Left ventricle myocardium inferior (tissue), 1 donor: ENCODE measurements around the gene FRMD7. TPM values are rescaled to one million over a fixed set of nuclear protein-coding genes. Genes with fewer than 3 reads are reported as not detected.

ENCODE experiments used
- DNase-seq: peaks from one replicate; pipeline ENCODE4 v3.0.0-alpha.2; 2020
- H3K27ac ChIP-seq: fragments of 200-600 bp; replicated peaks from 2 replicates; pipeline ENCODE4 v1.8.0; 2021
- H3K27me3 ChIP-seq: fragments of 200-600 bp; 2 replicates; pipeline ENCODE4 v1.8.0; 2021; ENCODE audit warnings: low read depth
- H3K36me3 ChIP-seq: fragments of 200-600 bp; 2 replicates; pipeline ENCODE4 v1.8.0; 2021
- H3K4me1 ChIP-seq: fragments of 200-600 bp; 2 replicates; pipeline ENCODE4 v1.8.0; 2021
- H3K4me3 ChIP-seq: fragments of 200-600 bp; 2 replicates; pipeline ENCODE4 v1.8.0; 2021; ENCODE audit warnings: mild to moderate bottlenecking, moderate library complexity
- H3K9me3 ChIP-seq: fragments of 200-600 bp; replicated peaks from 2 replicates; pipeline ENCODE4 v1.8.0; 2021
- CTCF ChIP-seq: fragments of 200-600 bp; IDR thresholded peaks from 2 replicates; pipeline ENCODE4 v1.8.0; 2021; ENCODE audit warnings: antibody characterized with exemption, mild to moderate bottlenecking, borderline replicate concordance
- intact Hi-C: fragments of 100-400 bp; cut with micrococcal nuclease; formaldehyde crosslinking; loops from one replicate; pipeline ENCODE4 v1.11.0; 2022
- total RNA-seq: library from RNA; stranded (reverse); fragmentation: NEBNext Ultra II Directional; extraction: Animal tissue kit (Norgen Biotek cat#: 25700); gene quantifications from one replicate; pipeline ENCODE4 v1.2.1, GENCODE V29; 2021
- donor health status: DM: no; HTN: yes; CAD: no; lungs with severe emphysema.

Gene FRMD7
- total RNA-seq, 1 donor from 2014 or later = 0.14 TPM

GRCh38 chrX:132093239-132093860 lies 34.5 kb downstream of the FRMD7 start:
- no peak for TF ChIP-seq CTCF
- H3K27me3 ChIP-seq = no peaks in the 10 kb centered on the region
- no peaks in the 10 kb centered on the region for H3K36me3 ChIP-seq
- H3K4me1 ChIP-seq = no peaks in the 10 kb centered on the region
- H3K4me3 ChIP-seq = no peak overlapping the region
- intact Hi-C loops = no loop called here
- no peak overlapping the region for H3K27ac ChIP-seq
- DNase-seq = no peak
- H3K9me3 ChIP-seq = no peaks in the 10 kb centered on the region

DNA sequence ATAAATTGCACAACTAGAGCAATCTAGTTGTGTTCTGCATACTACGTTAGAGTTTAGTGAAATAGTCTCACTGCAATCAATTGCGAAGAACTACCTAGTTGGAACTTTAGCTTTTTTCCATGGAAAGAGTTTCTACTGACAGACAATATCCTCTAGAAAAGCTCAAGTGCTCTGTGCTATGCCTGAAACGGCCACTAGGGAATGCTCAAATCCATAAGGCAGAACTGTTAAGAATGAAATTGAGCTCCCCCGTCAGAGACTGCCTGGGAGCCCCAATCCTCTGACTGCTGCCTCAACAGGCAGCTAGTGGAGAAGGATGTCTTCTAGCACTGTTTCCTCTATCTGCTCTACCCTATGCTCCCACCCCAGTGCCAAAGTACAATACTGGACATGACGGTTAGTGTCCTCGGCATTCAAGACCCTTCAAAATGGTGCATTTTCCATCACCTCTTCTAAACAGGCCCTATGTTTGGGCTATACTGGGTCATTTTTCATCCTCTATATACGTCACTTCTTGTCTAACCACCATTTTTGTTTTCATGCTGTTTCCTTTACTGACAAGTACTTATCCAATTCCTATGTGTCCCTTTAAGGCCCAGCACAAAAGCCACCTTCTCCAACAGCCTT lies 35.3 kb downstream of the FRMD7 start:
- TF ChIP-seq CTCF = peak; percentile 83
- intact Hi-C loops = no loop called here
- Histone ChIP-seq H3K4me3 (no peak overlapping the region), H3K27me3 (no peaks in the 10 kb centered on the region), H3K27ac (no peak overlapping the region), H3K9me3 (no peaks in the 10 kb centered on the region), H3K4me1 (no peaks in the 10 kb centered on the region), H3K36me3 (no peaks in the 10 kb centered on the region)
- DNase-seq = peak; percentile 17

- Histone ChIP-seq H3K36me3 (no peaks in the 10 kb centered on the region), H3K27me3 (no peaks in the 10 kb centered on the region), H3K9me3 (no peaks in the 10 kb centered on the region), H3K27ac (no peak overlapping the region), H3K4me3 (no peak overlapping the region), H3K4me1 (no peaks in the 10 kb centered on the region)
- DNase-seq = no peak
- intact Hi-C loops = no loop called here
- TF ChIP-seq CTCF = no peak
Measured at GRCh38 chrX:132090403-132091159, 37.2 kb downstream of the FRMD7 start.

DNA sequence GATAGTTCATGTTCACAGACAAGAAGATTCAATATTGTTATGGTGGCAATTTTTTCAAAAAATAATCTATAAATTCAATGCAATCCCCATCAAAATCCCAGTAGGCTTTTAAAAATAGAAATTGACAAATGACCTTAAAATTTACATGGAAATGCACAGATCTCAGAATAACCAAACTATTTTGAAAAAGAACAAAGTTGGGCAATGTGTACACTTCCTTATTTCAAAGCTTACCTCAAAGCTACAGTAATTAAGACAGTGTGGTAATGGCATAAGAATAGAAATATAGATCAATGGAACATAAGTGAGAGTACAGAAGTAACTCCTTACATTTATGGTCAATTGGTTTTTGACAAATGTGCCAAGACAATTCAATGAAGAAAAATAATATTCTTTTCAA lies 39.0 kb downstream of the FRMD7 start:
- TF ChIP-seq CTCF = no peak
- intact Hi-C loops = no loop called here
- H3K9me3 ChIP-seq = no peaks in the 10 kb centered on the region
- H3K4me1 ChIP-seq = no peaks in the 10 kb centered on the region
- H3K4me3 ChIP-seq = no peak overlapping the region
- H3K27ac ChIP-seq = no peak overlapping the region
- no peaks in the 10 kb centered on the region for H3K36me3 ChIP-seq
- DNase-seq = no peak
- no peaks in the 10 kb centered on the region for H3K27me3 ChIP-seq

- H3K27ac ChIP-seq = no peak overlapping the region
- no peak for TF ChIP-seq CTCF
- H3K27me3 ChIP-seq = no peaks in the 10 kb centered on the region
- no peaks in the 10 kb centered on the region for H3K36me3 ChIP-seq
- H3K4me1 ChIP-seq = no peaks in the 10 kb centered on the region
- no peak overlapping the region for H3K4me3 ChIP-seq
- H3K9me3 ChIP-seq = no peaks in the 10 kb centered on the region
- DNase-seq = no peak
- intact Hi-C loops = no loop called here
Measured at GRCh38 chrX:132086672-132087071, 41.1 kb downstream of the FRMD7 start.
